Measurements from ENCODE around the gene PHLDA3.
"Not testable (repeated sequence)": the region's sequence is repeated elsewhere in the genome, so short reads cannot be mapped to it uniquely, and the experiment has no call there.

The PHLDA3 gene

DNA sequence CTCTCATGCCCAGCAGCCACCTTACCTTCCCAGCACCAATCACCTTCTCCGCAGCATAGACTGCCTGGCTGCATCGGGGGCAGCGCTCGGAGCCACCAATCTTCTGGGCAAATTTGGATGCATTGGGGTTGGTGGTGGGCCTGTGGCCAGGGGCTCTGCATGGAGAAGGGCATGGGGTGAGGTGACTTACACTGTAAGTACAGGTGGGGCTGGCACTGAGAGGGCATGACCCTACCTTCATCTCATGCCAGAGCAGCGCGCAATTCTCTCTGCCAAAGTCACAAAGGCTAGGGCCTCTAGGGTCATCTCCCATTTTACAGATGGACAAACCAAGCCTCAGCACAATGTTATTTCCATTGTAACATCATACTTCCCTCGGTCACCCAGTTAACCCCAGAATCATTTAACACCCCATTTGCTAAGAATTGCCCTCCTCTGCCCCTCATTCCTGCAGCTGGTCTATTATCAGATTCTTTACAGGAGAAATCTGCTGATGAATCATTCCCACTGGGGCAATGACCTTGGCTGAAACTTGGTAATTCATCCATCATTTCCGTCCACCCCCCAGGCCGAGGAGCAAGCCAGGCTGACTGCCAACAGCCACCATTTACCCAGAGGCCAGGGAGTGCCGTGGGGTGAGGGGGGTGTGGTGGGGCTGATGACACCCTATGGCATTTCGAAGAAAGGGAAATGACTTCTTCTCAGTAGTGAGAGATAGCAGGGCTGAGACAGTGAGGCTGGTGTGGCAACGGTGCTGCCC, 20.0 kb upstream of the PHLDA3 start:
- no peak for DNase-seq (ENCODE audit: low read depth in 2 of 3, low spot score in 1 of 3)

DNA sequence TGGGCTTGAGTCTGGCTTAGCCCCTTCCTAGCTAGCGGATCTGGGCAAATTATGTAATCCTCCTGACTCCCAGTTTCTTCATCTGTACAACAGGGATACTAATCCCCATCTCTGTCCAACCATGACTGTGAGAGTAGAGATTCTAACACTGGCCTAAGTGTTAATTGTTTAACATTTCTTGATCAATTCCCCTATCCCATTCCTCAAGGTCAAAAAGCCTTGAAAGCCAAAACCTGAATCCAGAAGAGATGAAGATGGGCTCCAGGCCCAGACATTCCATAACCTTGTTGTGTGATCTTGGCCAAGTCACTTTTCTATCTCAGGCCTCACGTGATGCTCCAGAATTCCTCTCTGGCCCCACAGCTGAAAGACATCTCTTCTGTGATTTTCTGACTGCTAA, 18.8 kb upstream of the PHLDA3 start:
- no peak for DNase-seq (ENCODE audit: low read depth in 2 of 3, low spot score in 1 of 3)

DNA sequence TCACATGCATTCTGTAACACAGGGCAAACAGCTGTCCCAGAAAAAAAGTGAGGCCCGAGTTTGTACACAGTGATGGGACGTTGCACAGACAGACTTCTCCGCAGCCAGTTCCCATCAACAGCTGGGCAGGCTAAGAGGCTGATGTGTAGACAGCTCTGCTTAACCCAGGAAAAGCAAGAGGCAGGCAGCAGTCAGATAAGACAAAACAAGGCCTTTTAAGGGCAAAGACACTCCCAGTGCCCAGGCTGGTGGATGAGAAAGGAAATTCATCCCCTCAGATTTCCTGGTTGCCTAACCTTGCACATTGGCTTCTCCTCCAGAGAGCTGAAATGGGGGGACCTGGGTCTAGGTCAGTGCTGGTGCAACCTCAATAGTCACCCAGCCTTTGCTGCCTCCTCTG, 17.2 kb upstream of the PHLDA3 start:
- no peak for DNase-seq (ENCODE audit: low read depth in 2 of 3, low spot score in 1 of 3)

DNA sequence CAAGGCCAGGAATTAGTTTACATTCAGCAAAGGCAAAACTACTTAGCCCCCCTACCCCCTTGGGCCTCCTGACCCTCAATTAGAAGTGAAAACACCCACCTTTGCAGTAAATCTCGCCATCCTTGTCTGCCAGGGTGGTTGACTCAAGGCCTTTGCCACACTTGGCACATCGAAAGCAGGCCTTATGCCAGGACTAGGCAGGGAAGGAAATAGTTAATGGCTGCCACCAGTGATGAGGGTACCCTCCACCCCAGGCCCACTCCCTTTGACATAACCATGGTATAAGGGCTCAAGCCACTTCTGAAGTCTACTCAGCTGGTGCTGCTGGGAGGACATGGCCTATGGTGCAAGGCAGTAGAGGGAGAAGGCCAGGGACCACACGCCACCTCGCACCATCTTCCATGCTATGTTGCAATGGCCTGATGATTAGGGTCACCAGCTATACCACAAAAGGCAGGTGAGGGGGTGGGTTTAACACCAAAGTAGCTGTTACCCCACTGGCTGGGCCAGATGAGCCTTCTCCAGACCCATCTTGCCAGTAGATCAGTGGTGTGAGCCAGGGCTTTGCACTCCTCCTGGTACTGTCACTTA, 16.3 kb upstream of the PHLDA3 start:
- no peak for DNase-seq (ENCODE audit: low read depth in 2 of 3, low spot score in 1 of 3)

DNA sequence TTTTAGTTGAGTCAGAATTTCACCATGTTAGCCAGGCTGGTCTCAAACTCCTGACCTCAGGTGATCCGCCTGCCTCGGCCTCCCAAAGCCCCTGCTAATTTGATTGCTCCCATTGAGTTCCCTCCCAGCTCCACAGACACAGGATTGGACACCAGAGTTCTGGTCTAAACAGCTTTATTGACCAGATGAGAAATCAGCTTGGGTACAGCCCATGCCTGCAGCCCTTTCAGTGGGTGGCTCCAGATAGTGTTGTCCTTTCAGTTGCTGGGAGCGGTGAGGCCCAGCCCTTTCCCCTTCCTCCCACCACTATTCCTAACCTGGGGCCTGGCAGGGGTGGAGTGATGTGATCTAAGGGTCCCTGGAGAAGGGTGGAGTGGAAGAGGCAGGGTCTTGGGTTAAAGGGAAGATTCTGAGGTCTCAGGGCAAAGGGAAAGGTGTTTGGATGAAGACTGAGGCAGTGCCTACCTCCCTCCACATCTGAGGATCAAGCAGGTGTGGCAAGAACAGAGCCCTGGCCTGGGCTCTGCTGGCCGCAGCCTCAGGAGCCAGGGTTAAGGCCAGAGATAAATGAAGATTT, 14.5 kb upstream of the PHLDA3 start:
- no peak for DNase-seq (ENCODE audit: low read depth in 2 of 3, low spot score in 1 of 3)

DNA sequence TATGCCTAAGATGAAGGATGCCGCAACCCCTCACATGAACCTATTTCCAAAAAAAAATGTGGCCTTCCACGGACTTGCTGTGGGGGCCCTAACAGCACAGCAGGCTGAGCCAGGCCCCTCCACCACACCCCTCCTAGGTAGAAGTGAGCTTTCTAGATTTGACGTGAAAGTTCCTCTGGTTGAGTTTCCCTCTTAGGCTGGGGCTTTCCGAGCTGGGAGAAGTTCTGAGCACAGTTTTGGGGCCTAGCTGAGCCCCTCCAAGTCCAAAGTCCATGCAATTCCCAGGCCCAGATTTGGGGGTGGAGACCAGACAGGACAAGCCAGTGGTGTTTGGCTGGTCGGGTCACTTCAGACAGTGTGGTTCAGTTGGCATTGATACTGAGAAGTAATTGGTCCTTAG, 13.8 kb upstream of the PHLDA3 start:
- DNase-seq (ENCODE audit: low read depth in 2 of 3, low spot score in 1 of 3) = no peak

DNA sequence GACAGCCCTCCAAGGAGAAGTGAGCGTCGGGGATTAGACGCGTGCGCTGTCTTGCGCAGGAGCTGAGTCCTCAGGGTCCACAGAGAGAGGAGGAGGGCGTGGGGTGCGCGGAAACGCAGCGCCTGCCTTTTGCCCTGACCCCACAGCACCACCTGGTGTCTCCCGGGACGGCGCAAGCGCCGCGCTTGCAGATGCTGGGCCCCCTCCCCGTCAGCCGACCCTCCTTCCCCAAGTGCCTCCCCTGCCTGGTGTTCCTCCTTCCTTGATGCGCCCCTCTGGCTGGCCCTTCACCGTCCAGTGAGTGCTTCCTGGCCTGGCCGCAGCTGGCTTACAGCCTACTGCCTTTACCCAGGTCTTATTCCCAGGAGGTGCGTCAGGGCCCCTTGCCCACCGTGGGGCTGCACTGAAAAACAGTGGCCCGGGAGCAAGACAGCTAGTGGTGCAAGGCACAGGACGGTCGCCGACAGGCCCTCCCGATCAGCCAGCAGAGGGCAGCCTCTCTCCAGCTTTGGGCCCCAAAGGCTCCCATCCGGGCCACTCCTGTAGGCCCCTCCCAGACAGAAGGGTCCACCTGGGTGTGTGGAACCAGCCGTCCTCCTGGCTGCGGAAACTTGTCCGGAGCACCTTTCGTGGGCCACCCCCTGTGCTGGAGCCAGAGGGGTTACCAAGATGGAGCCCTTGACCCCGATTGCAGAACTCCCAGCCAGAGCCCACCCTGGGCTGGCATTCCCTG, 12.9 kb upstream of the PHLDA3 start:
- DNase-seq (ENCODE audit: low read depth in 2 of 3, low spot score in 1 of 3) = peak; percentile 66 to 72 (median 69)

DNA sequence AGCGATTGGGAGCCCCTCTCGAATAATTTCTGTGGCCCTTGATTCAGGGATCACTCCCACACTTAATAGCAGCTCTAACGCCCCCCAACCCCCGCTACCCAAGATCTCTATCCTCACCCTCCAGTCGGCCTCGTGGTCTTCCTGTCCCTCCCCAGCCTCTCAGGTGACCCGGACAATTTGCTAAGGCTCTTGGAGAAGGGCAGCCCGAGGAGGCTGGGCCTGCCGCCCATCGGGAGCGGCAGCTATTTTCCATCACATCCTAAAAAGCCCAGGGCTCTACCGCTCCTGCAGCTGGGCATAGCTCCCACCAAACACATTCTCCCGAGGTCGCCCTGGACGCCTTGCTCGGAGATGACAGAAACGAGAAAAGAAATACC, 12.0 kb upstream of the PHLDA3 start:
- no peak for DNase-seq (ENCODE audit: low read depth in 2 of 3, low spot score in 1 of 3)

DNA sequence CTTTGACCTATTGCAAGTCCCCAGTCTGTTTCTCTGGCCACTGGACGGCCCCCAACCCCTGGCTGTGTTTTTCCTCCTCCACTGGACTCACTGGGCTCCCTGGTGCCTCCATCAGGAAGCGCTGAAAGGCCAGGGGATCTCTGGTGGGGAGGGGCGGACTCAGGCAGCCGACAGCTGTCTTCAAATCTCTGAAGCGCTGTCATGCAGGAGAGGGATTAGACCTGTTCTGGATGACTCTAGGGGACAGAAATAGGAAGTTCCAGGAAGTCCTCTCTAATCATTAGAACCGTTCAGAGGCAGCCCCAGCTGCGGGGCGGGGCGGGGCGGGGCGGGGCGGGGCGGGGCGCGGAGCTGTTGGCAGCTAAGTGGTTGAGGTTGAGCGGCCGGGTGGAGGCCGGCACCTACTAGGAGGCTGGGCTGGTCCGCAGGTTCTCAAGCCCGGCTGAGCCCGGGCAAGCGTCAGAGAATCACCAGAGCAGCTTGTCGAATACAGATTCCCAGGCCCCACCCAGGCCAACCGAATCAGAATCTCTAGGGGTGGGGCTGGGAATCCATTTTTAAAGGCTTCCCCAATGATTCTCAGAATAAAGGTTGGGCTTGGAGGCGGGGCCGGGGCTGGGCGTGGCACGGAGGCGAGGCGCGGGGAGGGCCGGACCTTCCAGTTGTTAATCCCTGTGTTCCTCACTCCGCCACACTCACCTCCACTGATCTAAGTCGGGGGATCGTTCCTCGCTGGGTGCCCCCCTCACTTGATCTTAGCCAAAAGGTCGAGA, 11.4 kb upstream of the PHLDA3 start:
- DNase-seq (ENCODE audit: low read depth in 2 of 3, low spot score in 1 of 3) = peak; percentile 42 to 51 (median 45)

DNA sequence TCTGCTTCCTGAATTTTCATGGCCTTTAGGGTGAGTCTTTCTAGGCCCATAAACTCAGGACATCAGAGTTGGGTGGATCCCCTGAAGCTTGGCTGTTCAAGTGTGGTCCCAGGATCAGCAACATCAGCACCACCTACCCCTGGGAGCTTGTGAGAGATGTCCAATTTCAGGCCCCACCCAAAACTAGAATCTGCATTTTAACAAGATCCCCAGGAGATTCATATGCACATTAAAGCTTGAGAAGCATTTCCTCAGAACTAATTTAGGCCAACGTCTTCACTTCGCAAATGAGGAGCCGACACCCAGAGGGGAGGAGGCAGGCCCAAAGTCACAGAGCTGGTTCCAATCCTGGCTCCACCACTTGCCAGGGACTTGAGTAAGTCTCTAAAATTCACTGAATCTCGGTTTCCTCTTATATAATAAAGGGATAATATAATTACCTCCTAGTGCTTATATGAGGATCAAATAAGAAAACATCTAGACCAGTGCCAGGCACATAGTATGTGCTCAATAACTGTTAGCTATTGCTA, 10.3 kb upstream of the PHLDA3 start:
- DNase-seq (ENCODE audit: low read depth in 2 of 3, low spot score in 1 of 3) = no peak

DNA sequence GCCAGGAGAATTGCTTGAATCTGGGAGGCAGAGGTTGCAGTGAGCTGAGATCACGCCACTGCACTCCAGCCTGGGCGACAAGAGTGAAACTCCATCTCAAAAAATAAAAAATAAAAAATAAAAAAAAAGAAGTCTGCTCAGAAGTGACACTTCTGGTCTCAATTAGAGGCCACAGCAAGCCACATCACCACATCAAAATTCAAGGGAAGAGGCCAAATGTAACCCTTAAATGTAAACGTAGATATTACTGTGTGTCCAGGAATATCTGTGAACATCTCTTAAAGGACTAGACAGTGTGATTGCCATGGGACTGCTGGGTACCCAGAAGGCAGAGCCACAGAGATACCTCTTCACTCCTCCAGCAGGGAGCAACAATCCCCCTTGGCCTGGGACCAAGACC, 9.7 kb upstream of the PHLDA3 start:
- DNase-seq (ENCODE audit: low read depth in 2 of 3, low spot score in 1 of 3) = not testable (repeated sequence)

DNA sequence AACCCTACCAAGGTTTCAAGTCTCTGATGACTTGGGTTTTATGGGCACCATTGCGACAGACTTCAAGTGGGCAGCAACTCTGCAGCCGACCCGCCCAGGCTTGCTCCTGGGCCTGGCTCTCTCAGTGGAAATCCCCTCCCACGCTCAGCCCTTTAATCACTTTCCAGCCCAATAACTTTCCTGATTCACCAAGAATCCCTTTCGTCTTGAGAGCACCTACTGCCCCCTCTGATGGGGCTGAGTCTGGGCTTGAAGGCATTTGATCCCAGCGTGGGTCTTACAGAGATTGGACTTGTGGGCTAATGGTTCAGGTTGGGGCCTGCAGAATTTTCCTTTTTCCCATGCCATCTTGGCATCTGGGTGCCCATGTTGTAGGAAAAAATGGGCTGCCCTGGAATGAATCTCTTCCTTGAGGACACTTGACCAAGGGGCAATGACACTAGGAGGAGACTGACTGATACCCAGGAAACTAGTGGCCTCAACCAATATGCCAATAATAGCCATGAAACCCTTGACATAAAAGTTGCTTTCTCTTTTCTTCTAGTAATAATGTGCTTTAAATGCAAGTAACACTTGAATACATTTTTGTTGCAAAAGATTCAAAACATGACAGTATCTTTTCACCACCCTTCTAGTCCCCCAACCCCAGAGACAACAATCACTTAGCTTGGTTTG, 7.8 kb upstream of the PHLDA3 start:
- no peak for DNase-seq (ENCODE audit: low read depth in 2 of 3, low spot score in 1 of 3)

DNA sequence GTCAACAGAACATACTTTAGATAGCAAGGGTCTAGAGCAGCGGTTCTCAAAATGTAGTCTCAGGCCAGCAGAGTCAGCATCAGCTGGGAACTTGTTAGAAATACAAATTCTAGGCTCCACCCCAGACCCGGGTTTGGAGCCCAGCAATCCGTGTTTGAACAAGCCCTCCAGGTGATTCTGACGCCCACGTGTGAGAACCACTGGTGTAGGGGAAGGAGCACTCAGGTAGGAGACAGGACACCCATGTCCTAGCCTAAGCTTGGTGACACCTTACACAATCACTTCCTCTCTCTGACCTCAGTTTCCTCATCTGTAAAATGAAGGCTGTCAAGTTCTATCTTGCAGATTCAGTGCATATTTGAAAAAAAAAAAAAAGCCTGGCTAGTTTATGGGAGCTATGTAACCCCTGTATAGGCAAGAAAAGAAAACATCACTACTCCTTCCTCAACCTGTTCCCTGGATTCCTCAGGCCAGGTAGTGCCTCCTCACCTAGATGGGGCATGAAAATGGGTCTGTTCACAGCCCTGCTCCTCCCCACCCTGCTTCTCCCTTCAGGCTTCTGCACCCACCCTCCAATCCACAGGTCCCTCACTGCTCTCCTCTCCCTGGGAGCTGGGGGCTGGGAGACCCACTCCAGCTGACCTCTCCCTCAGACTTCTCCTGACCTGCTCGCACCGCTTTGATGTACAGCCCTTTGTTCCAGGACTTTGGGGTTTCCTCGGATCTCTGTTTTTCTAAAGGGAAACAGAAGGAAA, 7.1 kb upstream of the PHLDA3 start:
- no peak for DNase-seq (ENCODE audit: low read depth in 2 of 3, low spot score in 1 of 3)

DNA sequence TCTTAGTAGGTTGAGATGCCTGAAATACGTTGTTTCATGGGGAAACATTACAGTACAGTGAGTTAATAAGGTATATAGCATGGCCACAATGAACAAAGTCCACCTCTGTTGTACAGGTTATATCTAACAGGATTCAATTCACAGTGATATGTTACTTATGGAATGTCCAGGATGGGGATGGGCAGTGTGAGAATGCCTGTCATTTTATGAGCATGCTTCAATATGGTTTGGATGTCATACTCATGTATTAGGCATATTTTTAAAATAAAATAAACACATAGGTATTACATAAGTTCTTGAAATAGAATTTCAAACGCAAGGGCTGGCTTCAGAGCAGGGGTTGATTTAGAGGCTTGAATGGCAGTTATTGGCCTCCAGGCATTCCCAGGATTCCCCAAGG, 6.1 kb upstream of the PHLDA3 start:
- DNase-seq (ENCODE audit: low read depth in 2 of 3, low spot score in 1 of 3) = no peak

DNA sequence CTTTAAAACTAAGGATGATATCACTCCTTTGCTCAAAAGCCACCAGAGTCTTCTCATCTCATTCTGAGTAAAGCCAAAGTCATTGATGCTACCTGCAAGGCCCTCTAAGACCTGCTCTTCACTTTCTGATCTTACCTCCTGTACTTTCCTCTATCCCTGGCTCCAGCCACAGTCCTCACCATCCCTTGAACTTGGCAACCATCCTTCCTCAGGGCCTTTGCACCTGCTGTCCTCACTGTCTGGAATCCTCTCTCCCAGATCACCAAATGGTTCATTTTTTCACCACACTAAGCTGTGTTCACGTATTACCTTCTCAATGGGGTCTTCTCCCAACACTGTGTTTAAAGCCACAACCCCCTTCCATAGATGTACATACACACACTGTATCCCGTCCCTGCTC, 4.3 kb upstream of the PHLDA3 start:
- DNase-seq (ENCODE audit: low read depth in 2 of 3, low spot score in 1 of 3) = no peak

DNA sequence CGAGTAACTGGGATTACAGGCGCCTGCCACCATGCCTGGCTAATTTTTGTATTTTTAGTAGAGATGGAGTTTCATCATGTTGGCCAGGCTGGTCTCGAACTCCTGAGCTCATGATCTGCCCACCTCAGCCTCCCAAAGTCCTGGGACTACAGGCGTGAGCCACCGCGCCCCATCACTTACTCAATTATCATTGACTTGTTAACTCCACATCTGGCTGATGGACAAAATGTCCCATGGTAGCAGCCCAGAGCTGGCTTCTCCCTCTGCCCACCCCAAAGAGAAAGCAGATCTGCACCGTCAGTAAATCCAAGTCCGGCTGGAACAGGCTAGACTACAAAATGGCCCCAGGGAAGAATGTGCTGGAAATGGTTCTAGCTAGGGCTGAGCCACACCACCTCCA, 3.3 kb upstream of the PHLDA3 start:
- not testable (repeated sequence) for DNase-seq (ENCODE audit: low read depth in 2 of 3, low spot score in 1 of 3)

DNA sequence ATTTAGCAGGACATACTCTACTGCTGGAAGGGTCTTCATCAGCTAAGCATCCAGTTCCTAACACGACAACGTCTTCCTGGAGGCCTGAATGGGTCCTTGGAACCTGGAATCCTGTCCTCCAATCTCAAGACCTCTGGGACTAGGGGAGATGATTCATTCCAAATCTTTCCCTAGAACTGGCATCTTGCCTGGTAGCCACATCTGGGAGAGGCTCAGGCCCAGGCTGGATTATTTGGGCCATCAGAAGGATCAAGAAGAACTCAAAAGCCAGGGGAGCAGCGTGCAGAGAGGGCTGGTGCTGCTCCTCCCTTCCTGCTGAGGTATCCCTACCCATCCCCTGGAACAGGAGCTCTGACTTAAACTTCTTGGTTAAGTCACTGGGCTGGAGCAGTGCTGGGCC, 2.8 kb upstream of the PHLDA3 start:
- DNase-seq (ENCODE audit: low read depth in 2 of 3, low spot score in 1 of 3) = no peak

DNA sequence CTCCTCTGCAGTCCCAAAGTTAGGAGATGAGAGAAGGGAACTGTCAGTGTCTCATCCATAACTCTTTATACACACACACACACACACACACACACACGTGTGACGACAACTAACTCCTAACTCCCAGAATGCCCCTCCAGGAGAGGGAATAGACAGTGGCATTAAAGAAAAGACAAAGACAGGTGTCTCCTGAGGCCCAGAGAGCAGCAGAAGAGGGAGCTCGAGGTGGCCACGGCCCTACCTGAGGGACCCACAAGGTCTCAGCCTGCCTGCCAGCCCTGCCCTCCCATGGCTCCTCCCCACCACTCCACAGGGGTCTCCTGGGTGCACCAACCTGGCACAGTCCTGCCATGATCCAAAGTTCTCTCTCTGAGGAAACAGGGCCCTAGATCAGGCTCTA, 1.6 kb upstream of the PHLDA3 start:
- no peak for DNase-seq (ENCODE audit: low read depth in 2 of 3, low spot score in 1 of 3)

DNA sequence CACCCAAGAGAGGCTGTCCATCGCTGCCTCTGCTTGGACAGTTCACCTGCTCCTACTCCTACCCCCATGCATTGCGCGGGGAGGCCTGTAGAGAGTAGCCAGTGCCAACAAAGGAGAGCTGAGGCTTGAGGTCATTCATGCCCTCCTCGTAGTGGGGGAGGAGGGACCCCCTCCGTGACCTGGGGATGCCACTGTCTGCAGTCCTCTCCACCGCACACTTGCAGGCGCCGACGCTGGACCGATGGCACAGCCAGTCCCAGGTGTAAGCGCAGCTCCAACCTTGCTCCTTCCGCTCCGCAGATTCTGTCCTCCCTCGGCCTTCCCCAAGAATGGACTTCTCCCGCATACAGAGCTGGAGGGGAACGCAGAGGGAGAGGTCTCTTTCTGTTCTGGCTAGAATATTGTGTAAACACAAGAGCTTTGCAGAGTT, 672 bp upstream of the PHLDA3 start:
- no peak for DNase-seq (ENCODE audit: low read depth in 2 of 3, low spot score in 1 of 3)

DNA sequence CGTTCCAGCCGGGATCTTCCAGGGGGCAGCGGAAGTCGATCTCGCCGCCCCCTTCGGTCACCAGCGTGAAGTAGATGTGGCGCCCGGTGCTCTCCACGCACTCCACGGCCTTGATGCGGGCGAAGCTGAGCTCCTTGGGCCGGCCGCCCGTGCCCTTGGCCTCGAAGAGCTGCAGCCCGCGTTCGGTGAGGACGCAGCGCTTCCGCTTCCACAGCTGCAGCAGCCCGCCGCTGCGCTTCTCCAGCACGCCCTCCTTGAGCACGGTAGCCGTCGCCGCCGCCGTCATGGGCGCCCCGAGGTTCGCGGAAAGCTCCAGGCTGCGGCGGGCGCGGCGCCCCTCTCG, 516 bp downstream of the PHLDA3 start:
- no peak for DNase-seq (ENCODE audit: low read depth in 2 of 3, low spot score in 1 of 3)
